ENCODE data around the gene RETREG3.

DNA sequence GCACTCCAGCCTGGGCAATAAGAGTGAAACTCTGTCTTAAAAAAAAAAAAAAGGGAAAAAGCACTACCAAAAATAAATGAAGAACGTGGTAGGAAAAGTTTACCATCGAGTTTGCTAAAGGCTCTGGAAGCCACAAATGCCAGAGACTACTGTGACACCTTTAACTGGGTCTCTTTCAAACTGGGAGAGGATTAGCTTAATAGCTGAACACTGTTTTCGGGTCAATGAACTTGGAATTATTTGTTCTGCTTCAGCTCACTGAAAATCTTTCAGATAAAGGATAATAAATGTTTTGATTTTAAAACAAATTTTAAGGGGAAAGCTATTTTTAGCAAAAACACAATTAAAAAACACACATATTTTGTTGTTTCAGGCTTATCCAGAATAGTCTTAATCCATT is 1.4 kb downstream of the RETREG3 start:
- TF ChIP-seq, protein P1, sequence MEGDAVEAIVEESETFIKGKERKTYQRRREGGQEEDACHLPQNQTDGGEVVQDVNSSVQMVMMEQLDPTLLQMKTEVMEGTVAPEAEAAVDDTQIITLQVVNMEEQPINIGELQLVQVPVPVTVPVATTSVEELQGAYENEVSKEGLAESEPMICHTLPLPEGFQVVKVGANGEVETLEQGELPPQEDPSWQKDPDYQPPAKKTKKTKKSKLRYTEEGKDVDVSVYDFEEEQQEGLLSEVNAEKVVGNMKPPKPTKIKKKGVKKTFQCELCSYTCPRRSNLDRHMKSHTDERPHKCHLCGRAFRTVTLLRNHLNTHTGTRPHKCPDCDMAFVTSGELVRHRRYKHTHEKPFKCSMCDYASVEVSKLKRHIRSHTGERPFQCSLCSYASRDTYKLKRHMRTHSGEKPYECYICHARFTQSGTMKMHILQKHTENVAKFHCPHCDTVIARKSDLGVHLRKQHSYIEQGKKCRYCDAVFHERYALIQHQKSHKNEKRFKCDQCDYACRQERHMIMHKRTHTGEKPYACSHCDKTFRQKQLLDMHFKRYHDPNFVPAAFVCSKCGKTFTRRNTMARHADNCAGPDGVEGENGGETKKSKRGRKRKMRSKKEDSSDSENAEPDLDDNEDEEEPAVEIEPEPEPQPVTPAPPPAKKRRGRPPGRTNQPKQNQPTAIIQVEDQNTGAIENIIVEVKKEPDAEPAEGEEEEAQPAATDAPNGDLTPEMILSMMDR (conservative IDR thresholded peaks at IDR 0.05), result no peak
- TF ChIP-seq ZFX (IDR thresholded peaks at IDR 0.05), result no peak

Measured in C4-2B (cell line).